ENCODE measurements around the gene JAK2. TPM values are rescaled to one million over a fixed set of nuclear protein-coding genes. Genes with fewer than 3 reads are reported as not detected.

The JAK2 gene
- total and polyA plus RNA-seq, 2 of the 4 experiments (the other 2 are of a cell fraction), result 2.3 to 6.1 TPM

GRCh38 chr9:4983601-4984165 is 1.4 kb upstream of the JAK2 start:
- Histone ChIP-seq H2BK120ac (ENCODE audit: low read depth, low read length) (no peak overlapping the region), H3K27me3 (ENCODE audit: control insufficient read depth, insufficient read depth, low read length) (no peaks in the 10 kb centered on the region), H3K79me1 (ENCODE audit: low read depth in 1 of 2, low read length in 2 of 2) (peaks cover 8 to 28% of the 10 kb centered on the region in 2 experiments), H2AK5ac (ENCODE audit: low read depth, low read length) (peak overlapping the region; percentile 22; the same call in 1 of the 2 replicates), H3K18ac (ENCODE audit: low read depth, low read length) (no peak overlapping the region), H3K27ac (ENCODE audit: insufficient read depth, low read length) (no peak overlapping the region; the same call in 1 of the 2 replicates), H2BK5ac (ENCODE audit: low read depth, low read length, poor library complexity, severe bottlenecking) (peak overlapping the region; percentile 94), H3K9me3 (ENCODE audit: control insufficient read depth, insufficient read depth, low read length) (no peaks in the 10 kb centered on the region), H3K9ac (ENCODE audit: low read depth, low read length) (peak overlapping the region; percentile 94; the same call in 1 of the 2 replicates), H4K8ac (ENCODE audit: low read depth in 2 of 2, low read length in 2 of 2) (peak overlapping the region; percentile 75 to 76), H3K36me3 (ENCODE audit: control insufficient read depth, insufficient read depth, low read length) (no peaks in the 10 kb centered on the region), H4K91ac (ENCODE audit: insufficient read depth, low read depth, low read length) (0 out of 2 replicates have a peak overlapping the region, but pooled peaks have one; percentile 90), H3K4me1 (ENCODE audit: control insufficient read depth, insufficient read depth, low read length) (0 out of 2 replicates have a peak, but pooled peaks cover 4% of the 10 kb centered on the region), H2AK9ac (replicated peaks; ENCODE audit: low read depth, low read length, poor library complexity) (peak overlapping the region; percentile 62), H3K4me2 (ENCODE audit: low read depth, low read length) (peak overlapping the region; percentile 76), H2AFZ (replicated peaks; ENCODE audit: low read length, poor library complexity) (peak overlapping the region; percentile 99), H3K56ac (ENCODE audit: extremely low read depth, insufficient read depth, low read length) (no peak overlapping the region), H4K20me1 (ENCODE audit: insufficient read depth, low read length) (no peaks in the 10 kb centered on the region), H3K4ac (ENCODE audit: low read depth, low read length) (peak overlapping the region; percentile 91; the same call in 1 of the 2 replicates), H4K5ac (ENCODE audit: low read depth, low read length) (no peak overlapping the region), H2BK15ac (ENCODE audit: low read depth, low read length) (peak overlapping the region; percentile 42; the same call in 1 of the 3 replicates), H3K23ac (ENCODE audit: low read depth, low read length) (peak overlapping the region; percentile 76), H2BK20ac (ENCODE audit: low read depth, low read length) (no peak overlapping the region), H3K4me3 (ENCODE audit: insufficient read depth, low read depth, low read length) (peak overlapping the region; percentile 64), H3K14ac (replicated peaks; ENCODE audit: low read depth, low read length) (peak overlapping the region; percentile 94), H3K9me1 (ENCODE audit: insufficient read depth, low read length) (0 out of 2 replicates have a peak, but pooled peaks cover 2% of the 10 kb centered on the region)
- DNase-seq (no peak), ATAC-seq (ENCODE audit: low read depth) (no peak)
- POLR2A ChIA-PET (ENCODE audit: unreplicated experiment), result no interaction called here
- no TSS peak for BruUV-seq (replicated peaks)
- intact Hi-C loops (cut with micrococcal nuclease), result loop anchor here (5.0 to 10.0 kb wide), 4 partner anchors 56 to 149 kb away; no protein-coding TSS in a partner anchor
- in situ Hi-C loops (cut with MboI; ENCODE audit: low sequenced_read_pairs), result loop anchor here (10.0 kb wide), 2 partner anchors 59 to 601 kb away; no protein-coding TSS in a partner anchor
- WGBS, 2 experiments (ENCODE audit: extremely low coverage in 2 of 2, insufficient read length in 1 of 2), result 67% methylated on average over 2 of the region's 5 CpGs; no CpG with 5 or more reads in 1 of the 2 experiments
- CTCF ChIA-PET, result no interaction called here
- dilution Hi-C loops (cut with HindIII; ENCODE audit: low sequenced_read_pairs, unreplicated experiment), result no loop called here
- TF ChIP-seq FOS (IDR thresholded peaks at IDR 0.05; ENCODE audit: low read depth, low read length) (no peak), CEBPB (IDR thresholded peaks at IDR 0.05; ENCODE audit: low read depth, low read length) (no peak), BHLHE40 (IDR thresholded peaks at IDR 0.05; ENCODE audit: low read depth, low read length) (no peak), POLR2A (IDR thresholded peaks at IDR 0.05; ENCODE audit: low read depth, low read length) (no peak), CTCF (conservative IDR thresholded peaks at IDR 0.05; ENCODE audit: low read depth, low read length) (no peak), NFE2L2 (IDR thresholded peaks at IDR 0.05; ENCODE audit: low read depth, low read length) (no peak), RAD21 (IDR thresholded peaks at IDR 0.05; ENCODE audit: low read length) (no peak), ELK1 (IDR thresholded peaks at IDR 0.05; ENCODE audit: borderline replicate concordance, low read depth, low read length) (no peak), RCOR1 (IDR thresholded peaks at IDR 0.05; ENCODE audit: insufficient replicate concordance, low read length) (no peak), MAZ (IDR thresholded peaks at IDR 0.05; ENCODE audit: borderline replicate concordance, low read depth, low read length) (no peak), CHD1 (IDR thresholded peaks at IDR 0.05; ENCODE audit: low read depth, low read length) (no peak), RFX5 (IDR thresholded peaks at IDR 0.05; ENCODE audit: low read depth, low read length) (no peak), USF2 (IDR thresholded peaks at IDR 0.05; ENCODE audit: low read depth, low read length) (no peak), SMC3 (IDR thresholded peaks at IDR 0.05; ENCODE audit: low read depth, low read length) (no peak), MAFK (IDR thresholded peaks at IDR 0.05; ENCODE audit: low read depth, low read length) (no peak)
